ENCODE results near the gene TLE5. TPM values are rescaled to one million over a fixed set of nuclear protein-coding genes. Genes with fewer than 3 reads are reported as not detected.

The TLE5 gene
- total RNA-seq, 6 experiments from 2014 or later = 119 to 198 (median 152) TPM

- no peak for TF ChIP-seq CTCF (IDR thresholded peaks at IDR 0.05)
- TF ChIP-seq POLR2A (IDR thresholded peaks at IDR 0.05) = no peak
- no peak overlapping the region for H3K4me3 ChIP-seq
- no peaks in the 10 kb centered on the region for H3K36me3 ChIP-seq
- H3K27ac ChIP-seq = no peak overlapping the region
- peaks cover 0 to 5% (median 0%) of the 10 kb centered on the region in 4 donors for H3K4me1 ChIP-seq
- 47% methylated on average over 3 of the region's 3 CpGs for WGBS (ENCODE audit: insufficient coverage, low coverage, low lambda C conversion rate, missing lambda C conversion rate)
- intact Hi-C loops (cut with DNase I) = no loop called here
- H3K27me3 ChIP-seq = no peaks in the 10 kb centered on the region
- ATAC-seq (peak in 3 of 4 donors; percentile 25 to 40 (median 35)), DNase-seq (no peak)
- H3K9me3 ChIP-seq = no peaks in the 10 kb centered on the region
Measured at GRCh38 chr19:3073159-3073563, 10.9 kb upstream of the TLE5 start.

- ATAC-seq (no peak), DNase-seq (no peak)
- intact Hi-C loops (cut with DNase I) = no loop called here
- Histone ChIP-seq H3K27ac (no peak overlapping the region), H3K4me3 (no peak overlapping the region), H3K4me1 (peaks cover 0 to 5% (median 0%) of the 10 kb centered on the region in 4 donors), H3K36me3 (no peaks in the 10 kb centered on the region), H3K27me3 (no peaks in the 10 kb centered on the region), H3K9me3 (no peaks in the 10 kb centered on the region)
- TF ChIP-seq POLR2A (IDR thresholded peaks at IDR 0.05) = no peak
- TF ChIP-seq CTCF (IDR thresholded peaks at IDR 0.05) = no peak
- WGBS (ENCODE audit: insufficient coverage, low coverage, low lambda C conversion rate, missing lambda C conversion rate) = 63% methylated on average over 2 of the region's 4 CpGs
Measured at GRCh38 chr19:3071768-3072167, 9.5 kb upstream of the TLE5 start.

GRCh38 chr19:3068071-3068470, 5.8 kb upstream of the TLE5 start:
- TF ChIP-seq POLR2A (IDR thresholded peaks at IDR 0.05) (no peak), CTCF (IDR thresholded peaks at IDR 0.05) (no peak)
- no peaks in the 10 kb centered on the region for H3K4me1 ChIP-seq
- DNase-seq (no peak), ATAC-seq (peak in 1 of 4 donors; percentile 20)
- intact Hi-C loops (cut with DNase I) = no loop called here
- no CpG with 5 or more reads among the region's 21 CpGs for WGBS (ENCODE audit: insufficient coverage, low coverage, low lambda C conversion rate, missing lambda C conversion rate)
- H3K4me3 ChIP-seq = no peak overlapping the region
- no peaks in the 10 kb centered on the region for H3K27me3 ChIP-seq
- H3K27ac ChIP-seq = no peak overlapping the region
- H3K36me3 ChIP-seq = no peaks in the 10 kb centered on the region
- no peaks in the 10 kb centered on the region for H3K9me3 ChIP-seq

GRCh38 chr19:3067563-3067962, 5.3 kb upstream of the TLE5 start:
- no peaks in the 10 kb centered on the region for H3K27me3 ChIP-seq
- intact Hi-C loops (cut with DNase I) = no loop called here
- ATAC-seq (no peak), DNase-seq (no peak)
- H3K4me1 ChIP-seq = no peaks in the 10 kb centered on the region
- H3K4me3 ChIP-seq = no peak overlapping the region
- TF ChIP-seq CTCF (IDR thresholded peaks at IDR 0.05) (no peak), POLR2A (IDR thresholded peaks at IDR 0.05) (no peak)
- H3K36me3 ChIP-seq = no peaks in the 10 kb centered on the region
- WGBS (ENCODE audit: insufficient coverage, low coverage, low lambda C conversion rate, missing lambda C conversion rate) = 88% methylated on average over 6 of the region's 9 CpGs
- no peaks in the 10 kb centered on the region for H3K9me3 ChIP-seq
- H3K27ac ChIP-seq = no peak overlapping the region

- Histone ChIP-seq H3K9me3 (no peaks in the 10 kb centered on the region), H3K36me3 (no peaks in the 10 kb centered on the region), H3K4me1 (no peaks in the 10 kb centered on the region), H3K4me3 (no peak overlapping the region), H3K27me3 (no peaks in the 10 kb centered on the region), H3K27ac (no peak overlapping the region)
- TF ChIP-seq POLR2A (IDR thresholded peaks at IDR 0.05) = no peak
- no peak for TF ChIP-seq CTCF (IDR thresholded peaks at IDR 0.05)
- DNase-seq = no peak
- intact Hi-C loops (cut with DNase I) = no loop called here
- ATAC-seq = no peak
- 57% methylated on average over 3 of the region's 16 CpGs for WGBS (ENCODE audit: insufficient coverage, low coverage, low lambda C conversion rate, missing lambda C conversion rate)
Measured at GRCh38 chr19:3066482-3067049, 4.3 kb upstream of the TLE5 start.
